GM18499 (cell line): ENCODE results near the gene ERC1.

Experiments
- ATAC-seq: cut with Tn5 transposase; IDR thresholded peaks from one replicate; pipeline ENCODE4 v1.9.1; 2021; ENCODE audit warnings: moderate number of reproducible peaks; ENCODE audit not compliant: insufficient read depth, unreplicated experiment

The ERC1 gene

GRCh38 chr12:1534748-1535147 is 543.7 kb downstream of the ERC1 start:
- no peak for ATAC-seq

DNA sequence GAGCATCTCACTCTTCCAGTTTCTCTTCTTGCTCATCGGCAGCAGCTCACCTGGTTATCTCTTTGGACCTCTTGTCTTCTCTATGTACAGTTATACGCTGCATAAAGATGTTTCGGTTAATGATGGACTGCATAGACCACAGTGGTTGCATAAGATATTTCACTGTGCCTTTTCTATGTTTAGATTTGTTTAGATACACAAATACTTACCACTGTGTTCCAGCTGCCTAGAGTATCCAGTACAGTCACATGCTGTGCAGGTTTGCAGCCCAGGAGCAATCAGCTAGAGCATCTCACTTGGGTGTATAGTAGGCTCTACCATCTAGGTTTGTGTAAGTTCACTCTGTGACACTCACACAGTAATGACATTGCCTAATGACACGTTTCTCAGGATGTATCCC is 545.8 kb downstream of the ERC1 start:
- no peak for ATAC-seq

DNA sequence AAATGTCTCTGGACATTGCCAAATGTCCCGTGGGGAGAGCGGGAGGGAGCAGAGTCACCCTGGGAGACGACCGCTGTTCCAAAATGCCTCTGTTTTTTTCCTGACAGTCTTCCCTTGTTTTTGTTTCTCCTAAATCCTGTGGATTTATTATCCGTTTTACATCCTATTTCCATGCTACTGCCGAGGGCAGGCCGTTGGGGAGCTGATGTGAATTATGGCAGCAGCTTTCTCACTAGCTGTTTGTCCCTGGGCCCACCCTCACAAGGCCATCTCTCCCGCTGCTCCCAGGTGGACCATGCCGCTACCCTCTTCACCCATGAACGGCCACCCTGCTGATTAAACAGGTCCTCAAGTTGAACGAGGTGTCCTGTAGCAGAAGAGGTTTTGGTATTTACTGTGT is 548.1 kb downstream of the ERC1 start:
- ATAC-seq: no peak

DNA sequence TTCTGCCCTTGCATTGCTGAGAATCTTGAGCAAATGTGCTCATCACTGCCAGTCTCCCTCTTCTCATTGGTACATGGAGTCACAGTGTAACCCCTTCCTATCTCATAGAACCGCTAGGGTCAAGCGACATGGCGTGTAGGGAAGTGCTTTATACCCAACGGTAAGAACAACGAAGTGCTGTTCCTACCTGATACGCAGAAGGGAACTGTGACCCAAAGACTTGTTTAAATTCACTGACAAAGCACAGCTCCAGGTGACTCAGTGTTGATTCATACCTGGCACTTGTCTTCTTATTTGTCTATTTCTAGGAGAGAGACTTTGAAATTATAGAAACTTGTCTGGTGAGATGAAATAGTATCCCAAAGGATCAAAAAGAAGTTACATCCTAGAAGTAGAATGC is 549.7 kb downstream of the ERC1 start:
- ATAC-seq: no peak

GRCh38 chr12:1542599-1542998 is 551.6 kb downstream of the ERC1 start:
- no peak for ATAC-seq

DNA sequence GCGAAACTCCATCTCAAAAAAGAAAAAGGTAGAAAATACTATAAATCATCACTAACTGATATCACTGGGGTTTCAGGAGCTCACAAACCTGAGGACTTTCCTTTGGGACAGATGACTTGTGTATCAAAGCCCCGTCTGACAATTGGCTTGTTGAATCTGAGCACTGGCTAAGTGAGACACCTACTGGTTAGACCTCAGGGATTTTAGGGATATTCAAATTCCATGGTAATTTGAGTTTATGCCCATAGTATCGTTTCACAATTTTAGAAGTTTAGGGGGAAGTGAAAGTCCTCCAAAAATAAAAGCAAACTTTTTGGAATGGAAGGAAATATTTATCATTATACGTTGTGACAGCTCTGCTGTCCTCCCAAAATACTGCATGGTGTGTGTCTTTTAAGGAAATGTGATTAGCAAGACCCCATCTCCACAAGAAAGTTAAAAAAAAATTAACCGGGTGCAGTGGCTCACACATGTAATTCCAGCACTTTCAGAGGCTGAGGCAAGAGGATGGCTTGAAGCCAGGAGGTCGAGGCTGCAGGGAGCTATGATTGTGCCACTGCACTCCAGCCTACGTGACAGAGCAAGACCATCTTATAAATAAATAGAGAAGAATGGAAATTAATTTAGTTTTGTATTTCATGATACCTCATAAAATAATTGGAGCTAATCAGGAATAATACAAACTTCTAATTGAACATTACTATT is 554.1 kb downstream of the ERC1 start:
- no peak for ATAC-seq
